ENCODE results near the gene UNC45A. TPM values are rescaled to one million over a fixed set of nuclear protein-coding genes. Genes with fewer than 3 reads are reported as not detected.

Gene UNC45A
- total and polyA plus RNA-seq, 2 donors: 29.8 to 38.9 TPM

- H3K4me1 ChIP-seq (ENCODE audit: control insufficient read depth in 2 of 2, insufficient read depth in 2 of 2, low read length in 2 of 2): no peaks in the 10 kb centered on the region
- no peak for DNase-seq (ENCODE audit: low read depth in 6 of 9, low spot score in 9 of 9)
- 98% methylated on average over 6 of the region's 6 CpGs for WGBS
- no peak overlapping the region for H3K4me3 ChIP-seq (ENCODE audit: low read length in 2 of 2)
- no peaks in the 10 kb centered on the region for H3K27me3 ChIP-seq (ENCODE audit: control insufficient read depth in 2 of 2, insufficient read depth in 1 of 2, low read length in 1 of 2)
- no peaks in the 10 kb centered on the region for H3K9me3 ChIP-seq (ENCODE audit: control insufficient read depth in 2 of 2, insufficient read depth in 1 of 2, low read length in 1 of 2)
- no peak overlapping the region for H3K27ac ChIP-seq (ENCODE audit: low read depth in 1 of 2, low read length in 1 of 2)
- peaks cover 51 to 79% of the 10 kb centered on the region in 2 donors for H3K36me3 ChIP-seq (ENCODE audit: control insufficient read depth in 2 of 2, insufficient read depth in 2 of 2, low read length in 1 of 2)
Observed at GRCh38 chr15:90981681-90982080, 46.6 kb downstream of the UNC45A start.

- H3K4me1 ChIP-seq (ENCODE audit: control insufficient read depth in 2 of 2, insufficient read depth in 2 of 2, low read length in 2 of 2): peaks cover 0 to 3% of the 10 kb centered on the region in 2 donors
- no peaks in the 10 kb centered on the region for H3K27me3 ChIP-seq (ENCODE audit: control insufficient read depth in 2 of 2, insufficient read depth in 1 of 2, low read length in 1 of 2)
- no peak overlapping the region for H3K27ac ChIP-seq (ENCODE audit: low read depth in 1 of 2, low read length in 1 of 2)
- H3K36me3 ChIP-seq (ENCODE audit: control insufficient read depth in 2 of 2, insufficient read depth in 2 of 2, low read length in 1 of 2): peaks cover 51 to 75% of the 10 kb centered on the region in 2 donors
- WGBS: 99% methylated on average over 5 of the region's 5 CpGs
- no peak for DNase-seq (ENCODE audit: low read depth in 6 of 9, low spot score in 9 of 9)
- no peaks in the 10 kb centered on the region for H3K9me3 ChIP-seq (ENCODE audit: control insufficient read depth in 2 of 2, insufficient read depth in 1 of 2, low read length in 1 of 2)
- no peak overlapping the region for H3K4me3 ChIP-seq (ENCODE audit: low read length in 2 of 2)
Observed at GRCh38 chr15:90982135-90982534, 47.0 kb downstream of the UNC45A start.

GRCh38 chr15:90986790-90987507 lies 51.9 kb downstream of the UNC45A start:
- H3K36me3 ChIP-seq (ENCODE audit: control insufficient read depth in 2 of 2, insufficient read depth in 2 of 2, low read length in 1 of 2): peaks cover 19 to 35% of the 10 kb centered on the region in 2 donors
- peaks cover 2 to 20% of the 10 kb centered on the region in 2 donors for H3K4me1 ChIP-seq (ENCODE audit: control insufficient read depth in 2 of 2, insufficient read depth in 2 of 2, low read length in 2 of 2)
- H3K27ac ChIP-seq (ENCODE audit: low read depth in 1 of 2, low read length in 1 of 2): no peak overlapping the region
- 92% methylated on average over 11 of the region's 11 CpGs for WGBS
- H3K9me3 ChIP-seq (ENCODE audit: control insufficient read depth in 2 of 2, insufficient read depth in 1 of 2, low read length in 1 of 2): no peaks in the 10 kb centered on the region
- peak in 1 of 9 donors; percentile 6 for DNase-seq (ENCODE audit: low read depth in 6 of 9, low spot score in 9 of 9)
- no peak overlapping the region for H3K4me3 ChIP-seq (ENCODE audit: low read length in 2 of 2)
- H3K27me3 ChIP-seq (ENCODE audit: control insufficient read depth in 2 of 2, insufficient read depth in 1 of 2, low read length in 1 of 2): no peaks in the 10 kb centered on the region

- WGBS: 94% methylated on average over 7 of the region's 7 CpGs
- H3K27ac ChIP-seq (ENCODE audit: low read depth in 1 of 2, low read length in 1 of 2): no peak overlapping the region
Observed at GRCh38 chr15:90987561-90988141, 52.6 kb downstream of the UNC45A start.

GRCh38 chr15:90988296-90988695 lies 53.2 kb downstream of the UNC45A start:
- Histone ChIP-seq H3K27ac (ENCODE audit: low read depth in 1 of 2, low read length in 1 of 2) (peak overlapping the region in 1 of 2 donors; percentile 12), H3K36me3 (ENCODE audit: control insufficient read depth in 2 of 2, insufficient read depth in 2 of 2, low read length in 1 of 2) (peaks cover 10 to 22% of the 10 kb centered on the region in 2 donors), H3K4me1 (ENCODE audit: control insufficient read depth in 2 of 2, insufficient read depth in 2 of 2, low read length in 2 of 2) (peaks cover 2 to 21% of the 10 kb centered on the region in 2 donors), H3K9me3 (ENCODE audit: control insufficient read depth in 2 of 2, insufficient read depth in 1 of 2, low read length in 1 of 2) (no peaks in the 10 kb centered on the region), H3K4me3 (ENCODE audit: low read length in 2 of 2) (no peak overlapping the region), H3K27me3 (ENCODE audit: control insufficient read depth in 2 of 2, insufficient read depth in 1 of 2, low read length in 1 of 2) (no peaks in the 10 kb centered on the region)
- no peak for DNase-seq (ENCODE audit: low read depth in 6 of 9, low spot score in 9 of 9)
- WGBS: 73% methylated on average over 6 of the region's 6 CpGs

More at GRCh38 chr15:90987561-90988141, 52.6 kb downstream of the UNC45A start:
- no peak for DNase-seq (ENCODE audit: low read depth in 6 of 9, low spot score in 9 of 9)
- Histone ChIP-seq H3K4me1 (ENCODE audit: control insufficient read depth in 2 of 2, insufficient read depth in 2 of 2, low read length in 2 of 2) (peaks cover 2 to 21% of the 10 kb centered on the region in 2 donors), H3K36me3 (ENCODE audit: control insufficient read depth in 2 of 2, insufficient read depth in 2 of 2, low read length in 1 of 2) (peaks cover 17 to 28% of the 10 kb centered on the region in 2 donors), H3K4me3 (ENCODE audit: low read length in 2 of 2) (no peak overlapping the region), H3K27me3 (ENCODE audit: control insufficient read depth in 2 of 2, insufficient read depth in 1 of 2, low read length in 1 of 2) (no peaks in the 10 kb centered on the region), H3K9me3 (ENCODE audit: control insufficient read depth in 2 of 2, insufficient read depth in 1 of 2, low read length in 1 of 2) (no peaks in the 10 kb centered on the region)

GRCh38 chr15:90989040-90989768 lies 54.1 kb downstream of the UNC45A start:
- WGBS: 91% methylated on average over 7 of the region's 7 CpGs
- H3K9me3 ChIP-seq (ENCODE audit: control insufficient read depth in 2 of 2, insufficient read depth in 1 of 2, low read length in 1 of 2): no peaks in the 10 kb centered on the region
- no peaks in the 10 kb centered on the region for H3K27me3 ChIP-seq (ENCODE audit: control insufficient read depth in 2 of 2, insufficient read depth in 1 of 2, low read length in 1 of 2)
- no peak overlapping the region for H3K27ac ChIP-seq (ENCODE audit: low read depth in 1 of 2, low read length in 1 of 2)
- H3K4me3 ChIP-seq (ENCODE audit: low read length in 2 of 2): no peak overlapping the region
- peaks cover 5 to 14% of the 10 kb centered on the region in 2 donors for H3K36me3 ChIP-seq (ENCODE audit: control insufficient read depth in 2 of 2, insufficient read depth in 2 of 2, low read length in 1 of 2)
- DNase-seq (ENCODE audit: low read depth in 6 of 9, low spot score in 9 of 9): peak in 1 of 9 donors; percentile 15
- peaks cover 6 to 25% of the 10 kb centered on the region in 2 donors for H3K4me1 ChIP-seq (ENCODE audit: control insufficient read depth in 2 of 2, insufficient read depth in 2 of 2, low read length in 2 of 2)

GRCh38 chr15:90990446-90990845 lies 55.4 kb downstream of the UNC45A start:
- no peak for DNase-seq (ENCODE audit: low read depth in 6 of 9, low spot score in 9 of 9)
- no peak overlapping the region for H3K4me3 ChIP-seq (ENCODE audit: low read length in 2 of 2)
- no peak overlapping the region for H3K27ac ChIP-seq (ENCODE audit: low read depth in 1 of 2, low read length in 1 of 2)
- H3K36me3 ChIP-seq (ENCODE audit: control insufficient read depth in 2 of 2, insufficient read depth in 2 of 2, low read length in 1 of 2): peaks cover 0 to 9% of the 10 kb centered on the region in 2 donors
- no peaks in the 10 kb centered on the region for H3K9me3 ChIP-seq (ENCODE audit: control insufficient read depth in 2 of 2, insufficient read depth in 1 of 2, low read length in 1 of 2)
- H3K27me3 ChIP-seq (ENCODE audit: control insufficient read depth in 2 of 2, insufficient read depth in 1 of 2, low read length in 1 of 2): no peaks in the 10 kb centered on the region
- 99% methylated on average over 4 of the region's 4 CpGs for WGBS
- peaks cover 9 to 25% of the 10 kb centered on the region in 2 donors for H3K4me1 ChIP-seq (ENCODE audit: control insufficient read depth in 2 of 2, insufficient read depth in 2 of 2, low read length in 2 of 2)

GRCh38 chr15:90991587-90992285 lies 56.7 kb downstream of the UNC45A start:
- H3K9me3 ChIP-seq (ENCODE audit: control insufficient read depth in 2 of 2, insufficient read depth in 1 of 2, low read length in 1 of 2): no peaks in the 10 kb centered on the region
- H3K27me3 ChIP-seq (ENCODE audit: control insufficient read depth in 2 of 2, insufficient read depth in 1 of 2, low read length in 1 of 2): no peaks in the 10 kb centered on the region
- DNase-seq (ENCODE audit: low read depth in 6 of 9, low spot score in 9 of 9): peak in 2 of 9 donors; percentile 7 to 30
- WGBS: 98% methylated on average over 6 of the region's 6 CpGs
- H3K4me1 ChIP-seq (ENCODE audit: control insufficient read depth in 2 of 2, insufficient read depth in 2 of 2, low read length in 2 of 2): peaks cover 9 to 25% of the 10 kb centered on the region in 2 donors
- H3K36me3 ChIP-seq (ENCODE audit: control insufficient read depth in 2 of 2, insufficient read depth in 2 of 2, low read length in 1 of 2): peaks cover 0 to 4% of the 10 kb centered on the region in 2 donors
- H3K4me3 ChIP-seq (ENCODE audit: low read length in 2 of 2): no peak overlapping the region
- H3K27ac ChIP-seq (ENCODE audit: low read depth in 1 of 2, low read length in 1 of 2): no peak overlapping the region

Measured in thymus (tissue), 11 donors.